Body of pancreas (tissue), 4 donors: Measurements from ENCODE around the gene RIMBP2. TPM values are rescaled to one million over a fixed set of nuclear protein-coding genes. Genes with fewer than 3 reads are reported as not detected.

Experiments
- ATAC-seq: fragments of 150-250 bp; one replicate; pipeline ENCODE4 v1.9.1; 2016
- DNase-seq, 4 donors: peaks; one replicate each; pipeline ENCODE4 v3.0.0-alpha.2; 2019
- H3K27ac ChIP-seq, 4 donors: fragments of 200-600 bp; sonication (generic); 1 replicate in 3 of 4; 2 replicates in 1 of 4; pipeline versions ENCODE4 v1.5.1 to v1.6.1; 2016 to 2019; ENCODE audit warnings: mild to moderate bottlenecking in 1 of 4, mixed read lengths in 1 of 4, moderate library complexity in 1 of 4
- H3K27me3 ChIP-seq, 2 donors: fragments of 200-600 bp; sonication (generic); one replicate each; pipeline ENCODE4 v1.6.0; 2016; ENCODE audit warnings: mild to moderate bottlenecking in 1 of 2
- H3K36me3 ChIP-seq, 2 donors: fragments of 200-600 bp; sonication (generic); replicated peaks in 1 of 2; 2 replicates each; pipeline ENCODE4 v1.5.1; 2016; ENCODE audit warnings: low read depth in 2 of 2; ENCODE audit not compliant: insufficient read depth in 1 of 2
- H3K4me1 ChIP-seq: fragments of 200-600 bp; sonication (generic); one replicate; pipeline ENCODE4 v1.6.0; 2016
- H3K4me3 ChIP-seq, 2 donors: fragments of 200-600 bp; sonication (generic); 1 replicate in 1 of 2; 2 replicates in 1 of 2; pipeline ENCODE4 v1.5.1; 2016 to 2019
- H3K9me3 ChIP-seq, 3 donors: fragments of 200-600 bp; sonication (generic); 1 replicate in 2 of 3; 2 replicates in 1 of 3; pipeline ENCODE4 v1.5.1; 2016
- CTCF ChIP-seq, 7 experiments: fragments of 450-650 bp in 4 of 7; fragments of 200-600 bp in 3 of 7; sonication (generic) in 3 of 7; IDR thresholded peaks; one replicate each; pipeline ENCODE4 v1.5.1; 2016 to 2019; ENCODE audit warnings: antibody characterized with exemption in 7 of 7
- POLR2A ChIP-seq, 3 donors: fragments of 450-650 bp; IDR thresholded peaks; one replicate each; pipeline ENCODE4 v1.6.1; 2016; ENCODE audit warnings: antibody characterized with exemption in 3 of 3, mild to moderate bottlenecking in 2 of 3
- WGBS, 2 donors: methylation state at CpG; one replicate each; pipeline ENCODE4 v1.1.5; 2017; 5-methylcytosine and 5-hydroxymethylcytosine counted together
- intact Hi-C: fragments of 100-400 bp; cut with DNase I; formaldehyde crosslinking; loops from one replicate; pipeline ENCODE4 v1.15.1; 2023
- total RNA-seq, 2 donors: library from RNA; depleted of rRNA; stranded (reverse); fragments of >200 nt; gene quantifications; one replicate each; pipeline ENCODE4 v1.1.0, GENCODE V29; 2016

Gene RIMBP2
- total RNA-seq, 2 donors from 2014 or later = 7.3 to 27.4 TPM

GRCh38 chr12:130574402-130574801 is 141.7 kb downstream of the RIMBP2 start:
- WGBS, 2 donors = 56 to 82% methylated on average over 4 to 6 of the region's 6 CpGs
- no peaks in the 10 kb centered on the region for H3K4me1 ChIP-seq
- no peak for ATAC-seq
- no peaks in the 10 kb centered on the region for H3K36me3 ChIP-seq
- H3K9me3 ChIP-seq = no peaks in the 10 kb centered on the region
- no peak overlapping the region for H3K27ac ChIP-seq
- intact Hi-C loops = no loop called here
- no peak overlapping the region for H3K4me3 ChIP-seq
- no peak for TF ChIP-seq CTCF (IDR thresholded peaks at IDR 0.05)
- no peak for TF ChIP-seq POLR2A (IDR thresholded peaks at IDR 0.05)
- no peaks in the 10 kb centered on the region for H3K27me3 ChIP-seq
- no peak for DNase-seq

- WGBS, 2 donors = 52 to 59% methylated on average over 7 of the region's 7 CpGs
- ATAC-seq = no peak
- no peak for DNase-seq
- Histone ChIP-seq H3K36me3 (no peaks in the 10 kb centered on the region), H3K4me1 (no peaks in the 10 kb centered on the region), H3K27me3 (no peaks in the 10 kb centered on the region), H3K27ac (no peak overlapping the region), H3K4me3 (no peak overlapping the region), H3K9me3 (no peaks in the 10 kb centered on the region)
- intact Hi-C loops = no loop called here
- no peak for TF ChIP-seq CTCF (IDR thresholded peaks at IDR 0.05)
- no peak for TF ChIP-seq POLR2A (IDR thresholded peaks at IDR 0.05)
These were observed 142.3 kb downstream of the RIMBP2 start for GRCh38 chr12:130573766-130574165.

- no peak overlapping the region for H3K4me3 ChIP-seq
- intact Hi-C loops = no loop called here
- H3K36me3 ChIP-seq = no peaks in the 10 kb centered on the region
- H3K27me3 ChIP-seq = no peaks in the 10 kb centered on the region
- H3K9me3 ChIP-seq = no peaks in the 10 kb centered on the region
- TF ChIP-seq POLR2A (IDR thresholded peaks at IDR 0.05) (no peak), CTCF (IDR thresholded peaks at IDR 0.05) (no peak)
- DNase-seq (no peak), ATAC-seq (no peak)
- no peak overlapping the region for H3K27ac ChIP-seq
- H3K4me1 ChIP-seq = no peaks in the 10 kb centered on the region
- 72 to 73% methylated on average over 14 of the region's 14 CpGs for WGBS, 2 donors
These were observed 142.9 kb downstream of the RIMBP2 start for GRCh38 chr12:130573235-130573634.

GRCh38 chr12:130572553-130572952 is 143.5 kb downstream of the RIMBP2 start:
- no peaks in the 10 kb centered on the region for H3K9me3 ChIP-seq
- no peaks in the 10 kb centered on the region for H3K4me1 ChIP-seq
- H3K4me3 ChIP-seq = no peak overlapping the region
- no peaks in the 10 kb centered on the region for H3K36me3 ChIP-seq
- TF ChIP-seq POLR2A (IDR thresholded peaks at IDR 0.05) = no peak
- TF ChIP-seq CTCF (IDR thresholded peaks at IDR 0.05) = no peak
- ATAC-seq (no peak), DNase-seq (no peak)
- H3K27ac ChIP-seq = no peak overlapping the region
- intact Hi-C loops = no loop called here
- no peaks in the 10 kb centered on the region for H3K27me3 ChIP-seq
- WGBS, 2 donors = 21 to 41% methylated on average over 9 to 11 of the region's 11 CpGs

- ATAC-seq = no peak
- intact Hi-C loops = no loop called here
- WGBS, 2 donors = 78% methylated on average over 8 of the region's 8 CpGs
These were observed 144.4 kb downstream of the RIMBP2 start for GRCh38 chr12:130571734-130572133.

More at GRCh38 chr12:130571734-130572133, 144.4 kb downstream of the RIMBP2 start:
- DNase-seq = no peak
- no peaks in the 10 kb centered on the region for H3K27me3 ChIP-seq
- H3K9me3 ChIP-seq = peaks cover 0 to under 1% (median 0%) of the 10 kb centered on the region in 3 donors
- no peaks in the 10 kb centered on the region for H3K36me3 ChIP-seq
- no peak overlapping the region for H3K4me3 ChIP-seq
- H3K27ac ChIP-seq = no peak overlapping the region
- H3K4me1 ChIP-seq = no peaks in the 10 kb centered on the region
- no peak for TF ChIP-seq POLR2A (IDR thresholded peaks at IDR 0.05)
- TF ChIP-seq CTCF (IDR thresholded peaks at IDR 0.05) = no peak
